BE2C (cell line): ENCODE measurements around the gene FAM187B. TPM values are rescaled to one million over a fixed set of nuclear protein-coding genes. Genes with fewer than 3 reads are reported as not detected.

Experiments used
- DNase-seq: peaks from one replicate; pipeline ENCODE4 v3.0.0-alpha.2; 2020
- H3K27me3 ChIP-seq: fragments of 250-450 bp; sonication (Bioruptor Pico); 2 replicates; pipeline ENCODE4 v1.5.1; 2020; ENCODE audit warnings: mild to moderate bottlenecking
- H3K36me3 ChIP-seq: fragments of 250-450 bp; sonication (Bioruptor Pico); 2 replicates; pipeline ENCODE4 v1.5.1; 2020; ENCODE audit warnings: mild to moderate bottlenecking
- H3K4me1 ChIP-seq: fragments of 250-450 bp; sonication (Bioruptor Pico); 2 replicates; pipeline ENCODE4 v1.5.1; 2020
- H3K4me3 ChIP-seq: 2 replicates; pipeline ENCODE4 v1.5.1; 2011; ENCODE audit warnings: low read depth, low read length
- H3K9me3 ChIP-seq: fragments of 250-450 bp; sonication (Bioruptor Pico); 2 replicates; pipeline ENCODE4 v1.5.1; 2020
- CTCF ChIP-seq: IDR thresholded peaks from 2 replicates; pipeline ENCODE4 v1.5.1; 2012; ENCODE audit warnings: mild to moderate bottlenecking, low read depth, low read length
- polyA plus RNA-seq: library from polyadenylated mRNA; unstranded; fragments of >200 nt; gene quantifications from one replicate; pipeline ENCODE4 v1.2.1, GENCODE V29; 2012; ENCODE audit warnings: low read depth, missing spikeins; ENCODE audit not compliant: insufficient read length, insufficient read depth

The FAM187B gene
- not detected for polyA plus RNA-seq

DNA sequence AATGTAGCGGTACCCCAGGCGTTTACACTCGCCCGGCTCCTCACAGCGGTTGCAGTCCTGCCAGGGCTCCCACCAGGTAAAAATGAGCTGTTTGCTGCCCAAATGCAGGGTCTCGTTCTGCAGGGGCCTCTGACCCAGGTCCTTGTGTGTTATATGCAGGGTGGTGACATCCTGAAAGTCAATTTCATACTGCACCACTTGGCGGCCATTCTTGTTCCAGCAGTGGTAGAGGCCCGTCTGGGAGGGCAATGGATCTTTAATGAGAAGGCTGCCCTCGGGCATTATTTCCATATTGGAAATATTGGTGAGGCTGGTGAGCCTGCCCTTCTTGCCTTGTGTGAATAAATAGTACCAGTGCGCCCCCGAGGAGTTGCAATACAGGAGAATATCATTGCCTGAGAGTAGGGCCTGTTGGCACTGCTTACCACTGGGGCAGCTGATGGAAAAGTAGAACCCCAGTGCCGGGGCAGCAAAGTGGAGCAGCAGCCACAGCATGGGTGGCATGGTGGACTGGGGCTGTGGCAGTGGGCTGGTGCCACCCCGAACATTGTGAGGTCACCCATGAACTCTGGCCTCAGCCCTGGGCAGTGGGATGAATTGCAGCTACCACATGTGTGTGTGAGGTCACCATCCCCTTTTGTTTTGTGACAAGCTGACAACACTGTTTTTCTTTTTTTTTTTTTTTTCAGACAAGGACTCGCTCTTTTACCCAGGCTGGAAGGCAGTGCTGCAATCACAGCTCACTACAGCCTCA, at the start of gene FAM187B:
FAM187B (minus strand) TSS at position 563 of the 754 bp plus-strand sequence; CDS start at position 504, 59 bp downstream.
- no peak for TF ChIP-seq CTCF
- no peaks in the 10 kb centered on the region for H3K4me1 ChIP-seq
- no peaks in the 10 kb centered on the region for H3K36me3 ChIP-seq
- no peaks in the 10 kb centered on the region for H3K9me3 ChIP-seq
- no peak within 1 kb of the TSS for H3K4me3 ChIP-seq
- DNase-seq, result no peak
- H3K27me3 ChIP-seq, result no peaks in the 10 kb centered on the region

- no peak for TF ChIP-seq CTCF
- peaks cover 27% of the 10 kb centered on the region for H3K36me3 ChIP-seq
- no peak overlapping the region for H3K4me3 ChIP-seq
- no peaks in the 10 kb centered on the region for H3K9me3 ChIP-seq
- peaks cover 5% of the 10 kb centered on the region; the same call in 1 of the 2 replicates for H3K4me1 ChIP-seq
- H3K27me3 ChIP-seq, result no peaks in the 10 kb centered on the region
- DNase-seq, result no peak
Observed at GRCh38 chr19:35276706-35277281, 48.3 kb upstream of the FAM187B start.

- Histone ChIP-seq H3K4me1 (no peaks in the 10 kb centered on the region), H3K36me3 (peaks cover 41% of the 10 kb centered on the region), H3K27me3 (no peaks in the 10 kb centered on the region), H3K4me3 (no peak overlapping the region), H3K9me3 (no peaks in the 10 kb centered on the region)
- DNase-seq, result no peak
- TF ChIP-seq CTCF, result no peak
Observed at GRCh38 chr19:35274323-35274722, 45.8 kb upstream of the FAM187B start.

GRCh38 chr19:35273686-35274259, 45.2 kb upstream of the FAM187B start:
- H3K9me3 ChIP-seq, result no peaks in the 10 kb centered on the region
- DNase-seq, result no peak
- H3K36me3 ChIP-seq, result peaks cover 36% of the 10 kb centered on the region
- H3K4me3 ChIP-seq, result no peak overlapping the region
- TF ChIP-seq CTCF, result no peak
- H3K27me3 ChIP-seq, result no peaks in the 10 kb centered on the region
- no peaks in the 10 kb centered on the region for H3K4me1 ChIP-seq

DNA sequence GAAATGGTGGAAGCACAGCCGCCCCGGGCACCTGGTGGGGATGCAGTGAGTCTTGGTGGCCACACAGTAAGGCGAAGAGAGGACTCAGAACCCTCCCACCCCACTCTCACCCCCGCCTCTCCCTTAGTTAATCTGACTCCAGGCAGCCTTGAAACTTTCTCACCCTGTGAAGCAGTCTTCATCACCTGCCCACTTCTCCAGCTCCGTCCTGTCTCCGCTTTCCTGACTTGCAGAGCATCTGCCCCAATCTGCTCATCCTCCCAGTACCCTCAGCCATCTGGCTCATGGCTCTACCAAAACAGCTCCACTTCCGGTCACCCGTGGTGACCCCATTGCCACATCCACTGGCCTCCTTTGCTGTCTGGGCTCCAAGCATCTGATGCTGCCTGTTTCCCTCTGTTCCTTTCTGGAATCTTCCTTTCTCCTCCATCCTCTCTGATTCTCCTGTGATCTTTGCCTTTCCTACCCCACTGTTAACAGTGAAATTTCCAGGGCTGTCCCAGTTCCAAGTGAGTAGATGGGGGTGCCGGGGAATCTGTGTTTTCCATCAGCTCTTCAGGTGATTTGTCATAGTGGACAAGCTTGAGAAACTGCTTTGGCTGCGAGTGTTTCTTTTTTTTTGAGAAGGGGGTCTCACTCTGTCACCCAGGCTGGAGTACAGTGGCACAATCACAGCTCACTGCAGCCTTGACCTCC, 44.6 kb upstream of the FAM187B start:
- peaks cover 33% of the 10 kb centered on the region for H3K36me3 ChIP-seq
- no peaks in the 10 kb centered on the region for H3K9me3 ChIP-seq
- no peaks in the 10 kb centered on the region for H3K27me3 ChIP-seq
- H3K4me3 ChIP-seq, result no peak overlapping the region
- no peak for TF ChIP-seq CTCF
- no peak for DNase-seq
- H3K4me1 ChIP-seq, result no peaks in the 10 kb centered on the region
